Uterine smooth muscle cell (primary cell): ENCODE data around the gene PHF2. TPM values are rescaled to one million over a fixed set of nuclear protein-coding genes. Genes with fewer than 3 reads are reported as not detected.

Experiments used
- total RNA-seq: library from RNA; depleted of rRNA; stranded (reverse); fragments of >200 nt; gene quantifications from 2 replicates; pipeline ENCODE4 v1.2.3, GENCODE V29; 2014

The PHF2 gene
- total RNA-seq: 8.0 and 11.5 TPM in 2 replicates

DNA sequence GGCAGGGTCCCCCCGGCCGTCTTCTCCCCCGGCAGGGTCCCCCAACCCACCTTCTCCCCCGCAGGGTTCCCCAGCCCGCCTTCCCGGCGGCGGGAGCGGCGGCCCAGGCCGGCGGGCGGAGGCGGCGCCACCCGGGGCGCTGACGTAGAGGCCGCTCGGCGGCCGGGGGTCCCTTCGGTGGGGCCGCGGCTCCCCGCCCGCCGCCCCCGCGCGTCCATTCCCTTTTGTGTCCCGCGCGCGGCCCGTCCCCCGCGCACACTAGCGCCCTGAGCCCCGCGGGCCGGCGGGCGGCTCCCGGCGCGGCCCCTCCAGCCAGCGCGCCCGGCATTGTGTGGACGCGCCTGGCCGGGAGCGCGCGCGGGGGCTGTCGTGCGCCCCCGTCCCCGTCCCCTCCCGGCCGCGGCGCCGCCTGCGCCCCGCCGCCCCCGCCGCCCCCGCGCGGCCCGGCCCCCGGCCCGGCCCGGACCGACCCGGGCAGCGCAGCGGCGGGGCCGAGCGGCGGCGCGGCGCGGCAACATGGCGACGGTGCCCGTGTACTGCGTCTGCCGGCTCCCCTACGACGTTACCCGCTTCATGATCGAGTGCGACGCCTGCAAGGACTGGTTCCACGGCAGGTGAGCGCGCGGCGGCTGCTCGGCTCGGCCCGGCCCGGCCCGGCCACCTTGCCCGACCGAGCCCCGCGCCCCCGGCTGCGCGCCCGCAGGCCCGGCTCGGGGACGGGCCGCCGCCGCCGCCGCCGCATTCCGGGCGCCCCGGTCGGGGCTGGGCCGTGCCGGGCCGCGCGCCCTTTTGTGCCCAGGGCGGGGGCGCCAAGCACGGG, at the start of gene PHF2:
TSS of gene PHF2 (plus strand) at position 327 of the 820 bp plus-strand sequence. CDS start at position 517, 190 bp downstream.

Other genes with a start within 250 kb of the PHF2 start
- gene FAM120A, start 124.9 kb upstream of the PHF2 start, total RNA-seq: 106 and 125 TPM in 2 replicates
- gene FAM120AOS, start 123.0 kb upstream of the PHF2 start, total RNA-seq: 33.6 and 47.4 TPM in 2 replicates